22Rv1 (cell line): ENCODE results near the gene RWDD2A.

Experiments used
- ZFX ChIP-seq: fragments of 450-650 bp; IDR thresholded peaks from 2 replicates; pipeline ENCODE4 v1.6.1; 2017; ENCODE audit warnings: antibody characterized with exemption, borderline replicate concordance
- TF ChIP-seq, protein P1 (sequence below): fragments of 450-650 bp; IDR thresholded peaks from 2 replicates; pipeline ENCODE4 v1.5.1; 2017; ENCODE audit warnings: mild to moderate bottlenecking

DNA sequence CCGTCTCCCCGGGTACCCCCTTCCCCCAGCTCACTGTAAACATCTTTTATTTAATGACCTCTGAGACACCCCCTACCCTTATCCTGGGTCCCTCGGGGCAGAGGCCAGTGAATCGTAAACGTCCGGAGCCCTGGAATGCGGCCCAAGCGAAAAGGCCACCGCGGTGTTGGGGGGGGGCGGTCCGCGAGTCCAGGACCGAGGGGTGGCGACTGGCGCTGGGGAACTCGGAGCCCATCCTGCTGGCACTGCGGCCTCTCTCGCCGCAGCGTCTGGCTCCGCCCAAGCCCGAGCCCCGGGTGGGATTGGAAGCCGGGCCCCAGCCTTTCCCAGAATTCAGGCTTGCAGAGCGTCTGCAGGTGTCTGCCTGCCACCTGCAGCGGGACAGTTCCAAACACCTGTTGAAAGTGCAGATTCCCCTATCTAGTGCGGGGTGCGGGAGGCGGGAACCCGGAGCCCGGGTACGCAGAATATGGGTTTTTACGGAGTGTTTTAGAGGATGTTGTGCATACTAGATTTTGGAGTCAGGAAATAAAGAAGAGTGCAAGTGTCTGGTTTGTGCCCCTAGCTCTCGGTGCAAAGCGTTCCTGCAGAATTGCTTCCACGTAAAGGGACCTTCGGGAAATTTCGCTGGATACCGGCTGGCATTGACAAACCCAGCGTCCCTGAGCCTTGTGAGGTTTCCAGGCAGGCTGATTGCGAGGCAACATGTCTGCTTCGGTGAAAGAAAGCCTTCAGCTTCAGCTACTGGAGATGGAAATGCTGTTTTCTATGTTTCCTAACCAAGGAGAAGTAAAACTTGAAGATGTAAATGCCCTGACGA, 800 bp downstream of the RWDD2A start:
- TF ChIP-seq, protein P1, sequence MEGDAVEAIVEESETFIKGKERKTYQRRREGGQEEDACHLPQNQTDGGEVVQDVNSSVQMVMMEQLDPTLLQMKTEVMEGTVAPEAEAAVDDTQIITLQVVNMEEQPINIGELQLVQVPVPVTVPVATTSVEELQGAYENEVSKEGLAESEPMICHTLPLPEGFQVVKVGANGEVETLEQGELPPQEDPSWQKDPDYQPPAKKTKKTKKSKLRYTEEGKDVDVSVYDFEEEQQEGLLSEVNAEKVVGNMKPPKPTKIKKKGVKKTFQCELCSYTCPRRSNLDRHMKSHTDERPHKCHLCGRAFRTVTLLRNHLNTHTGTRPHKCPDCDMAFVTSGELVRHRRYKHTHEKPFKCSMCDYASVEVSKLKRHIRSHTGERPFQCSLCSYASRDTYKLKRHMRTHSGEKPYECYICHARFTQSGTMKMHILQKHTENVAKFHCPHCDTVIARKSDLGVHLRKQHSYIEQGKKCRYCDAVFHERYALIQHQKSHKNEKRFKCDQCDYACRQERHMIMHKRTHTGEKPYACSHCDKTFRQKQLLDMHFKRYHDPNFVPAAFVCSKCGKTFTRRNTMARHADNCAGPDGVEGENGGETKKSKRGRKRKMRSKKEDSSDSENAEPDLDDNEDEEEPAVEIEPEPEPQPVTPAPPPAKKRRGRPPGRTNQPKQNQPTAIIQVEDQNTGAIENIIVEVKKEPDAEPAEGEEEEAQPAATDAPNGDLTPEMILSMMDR, result no peak
- no peak for TF ChIP-seq ZFX
